ENCODE measurements around the gene CENPC.
"Not testable (repeated sequence)": the region's sequence is repeated elsewhere in the genome, so short reads cannot be mapped to it uniquely, and the experiment has no call there.

The CENPC gene

DNA sequence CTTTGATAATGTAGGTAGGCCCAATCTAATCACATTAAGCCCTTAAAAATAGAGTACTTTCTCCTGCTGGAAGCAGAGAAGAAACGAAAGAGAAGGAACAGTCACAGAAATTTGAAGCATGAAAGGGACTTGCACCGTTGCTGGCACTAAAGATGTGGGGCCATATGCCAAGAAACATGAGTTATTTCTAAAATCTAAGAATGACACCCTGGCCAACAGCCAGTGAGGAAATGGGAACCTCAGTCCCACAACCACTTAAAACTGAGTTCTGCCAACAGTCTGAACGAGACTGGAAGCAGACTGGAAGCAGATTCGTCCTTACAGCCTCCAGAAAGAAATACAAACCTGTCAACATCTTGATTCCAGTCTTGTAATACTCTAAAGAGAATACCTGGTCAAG lies 70.1 kb downstream of the CENPC start:
- no peak for DNase-seq (ENCODE audit: low spot score)

DNA sequence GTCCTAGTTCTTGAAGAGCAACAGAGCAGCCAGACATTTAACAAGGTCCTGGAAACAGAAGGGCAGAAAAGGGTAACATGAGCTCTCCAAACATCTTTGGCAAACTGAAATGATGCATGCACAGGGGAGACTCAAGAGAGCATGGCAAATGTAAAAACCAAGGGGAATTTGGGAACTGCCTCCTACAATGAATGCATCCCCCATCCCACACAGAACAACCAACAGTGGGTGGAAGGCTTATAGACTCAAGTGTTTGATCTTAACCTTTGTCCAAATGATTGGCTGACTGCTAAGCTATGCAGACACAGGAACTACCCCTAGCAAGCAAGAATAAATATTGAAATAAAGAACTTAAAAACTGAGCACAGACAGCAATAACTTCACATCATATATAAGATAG lies 74.4 kb downstream of the CENPC start:
- no peak for DNase-seq (ENCODE audit: low spot score)

- DNase-seq (ENCODE audit: low spot score): no peak
Measured at GRCh38 chr4:67468830-67469229, 76.5 kb downstream of the CENPC start.

DNA sequence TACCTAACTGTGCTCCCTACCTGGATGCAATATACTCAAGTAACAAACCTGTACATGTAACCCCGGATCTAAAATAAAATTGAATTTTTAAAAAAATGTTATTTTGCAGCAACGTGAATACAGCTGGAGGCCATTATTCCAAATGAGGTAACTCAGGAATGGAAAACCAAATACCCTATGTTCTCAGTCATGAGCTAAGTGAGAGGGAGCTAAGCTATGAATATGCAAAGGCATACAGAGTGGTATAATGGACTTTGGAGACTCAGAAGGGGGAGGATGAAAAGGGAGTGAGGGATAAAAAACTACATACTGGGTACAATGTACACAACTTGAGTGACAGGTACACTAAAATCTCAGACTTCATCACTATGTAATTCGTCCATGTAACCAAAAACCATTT lies 78.6 kb downstream of the CENPC start:
- DNase-seq (ENCODE audit: low spot score): no peak

- DNase-seq (ENCODE audit: low spot score): no peak
Measured at GRCh38 chr4:67465763-67466052, 79.6 kb downstream of the CENPC start.

DNA sequence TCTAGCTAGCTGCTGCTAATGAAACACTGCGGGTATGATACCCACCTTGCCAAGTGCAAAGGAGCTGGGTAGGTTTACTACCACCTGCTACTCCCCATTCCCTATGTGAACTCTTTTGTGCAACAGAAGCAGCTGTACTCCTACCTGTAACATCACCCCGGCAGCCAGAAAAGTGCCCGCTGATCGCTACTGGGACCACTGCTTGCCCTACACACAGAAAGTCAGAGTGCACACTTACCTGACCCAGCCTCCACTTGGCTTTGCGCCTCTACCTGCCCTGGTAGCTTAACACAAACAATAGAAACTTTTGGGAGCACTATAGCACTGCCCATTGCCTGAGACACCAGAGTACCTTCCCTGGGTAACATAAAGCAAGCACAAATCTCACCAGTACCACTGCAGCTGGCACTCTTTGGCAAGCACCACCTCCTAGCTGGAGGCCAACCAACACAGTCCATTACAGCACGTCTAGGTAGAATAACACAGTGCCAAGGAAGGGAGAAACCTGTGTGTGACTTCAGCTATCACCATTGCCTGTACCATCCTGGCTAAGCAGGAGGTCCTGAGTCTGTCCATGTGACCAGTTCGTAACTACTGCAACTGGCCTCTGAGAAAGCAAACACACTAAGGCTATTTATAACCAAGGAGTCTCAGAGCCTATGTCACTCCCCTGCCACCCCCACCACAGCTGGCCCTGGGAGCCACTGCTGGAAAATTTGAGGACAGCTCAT lies 80.1 kb downstream of the CENPC start:
- no peak for DNase-seq (ENCODE audit: low spot score)

- no peak for DNase-seq (ENCODE audit: low spot score)
Measured at GRCh38 chr4:67460574-67460973, 84.7 kb downstream of the CENPC start.

GRCh38 chr4:67459164-67459563 lies 86.1 kb downstream of the CENPC start:
- DNase-seq (ENCODE audit: low spot score): no peak

DNA sequence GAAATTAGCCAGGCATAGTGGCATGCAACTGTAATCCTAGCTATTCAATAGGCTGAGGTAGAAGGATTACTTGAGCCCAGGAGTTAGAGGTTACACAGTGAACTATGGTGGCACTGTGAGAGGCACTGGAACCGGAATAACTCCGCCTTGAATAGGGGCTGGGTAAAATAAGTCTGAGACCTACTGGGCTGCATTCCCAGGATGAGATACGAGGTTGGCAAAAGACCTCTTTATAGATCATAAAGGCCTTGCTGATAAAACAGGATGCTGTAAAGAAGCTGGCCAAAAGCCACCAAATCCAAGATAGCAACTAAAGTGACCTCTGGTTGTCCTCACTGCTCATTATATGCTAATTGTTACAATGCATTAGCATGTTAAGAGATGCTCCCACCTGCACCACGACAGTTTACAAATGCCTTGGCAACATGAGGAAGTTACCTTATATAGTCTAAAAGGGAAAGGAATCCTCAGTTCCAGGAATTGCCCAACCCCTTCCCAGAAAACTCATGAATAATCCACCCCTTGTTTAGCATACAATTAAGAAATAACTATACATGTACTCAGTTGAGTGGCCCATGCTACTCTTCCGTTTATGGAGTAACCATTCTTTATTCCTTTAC lies 88.6 kb downstream of the CENPC start:
- DNase-seq (ENCODE audit: low spot score): no peak

DNA sequence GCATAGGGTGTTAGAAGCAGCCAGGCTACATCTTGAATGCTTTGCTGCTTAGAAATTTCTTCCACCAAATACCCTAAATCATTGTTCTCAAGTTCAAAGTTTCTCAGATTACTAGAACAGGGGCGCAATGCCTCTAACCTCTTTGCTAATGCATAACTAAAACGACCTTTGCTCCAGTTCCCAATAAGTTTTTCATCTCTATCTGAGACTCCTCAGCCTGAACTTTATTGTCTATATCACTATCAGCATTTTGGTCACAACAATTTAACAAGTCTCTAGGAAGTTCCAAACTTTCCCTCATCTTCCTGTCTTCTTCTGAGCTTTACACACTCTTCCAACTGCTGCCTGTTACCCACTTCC lies 92.5 kb downstream of the CENPC start:
- DNase-seq (ENCODE audit: low spot score): not testable (repeated sequence)

DNA sequence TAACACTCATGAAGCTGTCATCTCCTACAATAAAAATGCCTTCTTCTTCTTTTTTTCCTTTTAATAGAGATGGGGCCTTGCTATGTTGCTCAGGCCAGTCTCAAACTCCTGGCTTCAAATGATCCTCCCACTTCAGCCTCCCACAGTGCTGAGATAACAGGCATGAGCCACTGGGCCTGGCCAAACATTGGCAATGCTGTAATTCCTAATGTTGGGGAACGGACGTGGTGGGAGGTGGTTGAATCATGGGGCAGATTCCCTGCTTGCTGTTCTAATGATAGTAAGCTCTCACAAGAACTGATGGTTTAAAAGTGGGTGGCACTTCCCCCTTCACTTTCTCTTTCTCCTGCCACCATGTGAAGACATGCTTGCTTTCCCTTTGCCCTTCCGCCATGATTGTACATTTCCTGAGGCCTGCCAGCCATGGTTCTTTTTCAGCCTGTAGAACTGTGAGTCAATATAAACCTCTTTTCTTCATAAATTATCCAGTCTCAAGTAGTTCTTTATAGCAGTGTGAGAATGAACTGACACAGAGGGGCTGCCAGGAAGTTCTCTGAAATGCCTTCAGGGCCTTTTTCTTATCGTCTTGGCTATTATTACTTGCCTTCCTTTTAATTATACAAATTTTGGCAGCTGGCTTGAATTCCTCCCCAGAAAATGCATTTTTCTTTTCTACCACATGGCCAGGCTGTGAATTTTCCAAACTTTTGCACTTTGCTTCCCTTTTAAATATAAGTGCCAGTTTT lies 93.0 kb downstream of the CENPC start:
- DNase-seq (ENCODE audit: low spot score): no peak

DNA sequence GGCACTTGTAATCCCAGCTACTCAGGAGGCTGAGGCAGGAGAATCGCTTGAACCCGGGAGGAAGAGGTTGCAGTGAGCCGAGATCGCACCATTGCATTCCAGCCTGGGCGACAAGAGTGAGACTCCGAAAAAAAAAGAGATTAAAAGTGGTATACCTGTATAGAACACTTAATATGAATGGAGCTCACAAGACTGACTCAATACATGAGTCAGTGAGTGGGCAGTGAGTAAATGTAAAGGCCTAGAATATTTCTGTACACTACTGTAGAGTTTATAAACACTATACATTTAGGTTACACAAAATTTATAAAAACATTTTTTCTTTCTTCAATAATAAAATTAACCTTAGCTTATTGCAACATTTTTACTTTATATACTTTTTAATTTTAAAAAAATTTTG lies 93.8 kb downstream of the CENPC start:
- no peak for DNase-seq (ENCODE audit: low spot score)

GRCh38 chr4:67448621-67449020 lies 96.7 kb downstream of the CENPC start:
- no peak for DNase-seq (ENCODE audit: low spot score)

- DNase-seq (ENCODE audit: low spot score): no peak
Measured at GRCh38 chr4:67447873-67448272, 97.4 kb downstream of the CENPC start.

GRCh38 chr4:67446811-67447210 lies 98.5 kb downstream of the CENPC start:
- no peak for DNase-seq (ENCODE audit: low spot score)

DNA sequence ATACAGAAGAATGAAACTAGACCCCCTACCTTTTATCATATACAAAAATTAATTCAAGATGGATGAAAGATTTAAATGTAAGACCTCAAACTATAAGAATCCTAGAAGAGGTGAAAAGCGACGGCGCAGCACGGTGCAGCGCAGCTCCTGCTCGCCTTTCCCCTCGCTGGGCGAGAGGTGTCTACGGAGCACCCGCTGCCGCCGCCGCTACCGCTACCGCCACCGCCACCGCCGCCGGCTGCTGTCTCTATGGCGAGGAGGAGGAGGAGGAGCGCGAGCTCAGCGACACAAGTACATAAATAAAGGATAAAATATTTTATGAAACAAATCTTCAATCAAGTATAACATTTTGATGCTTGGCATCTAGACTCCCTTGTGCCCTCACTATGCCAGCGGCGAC lies 99.4 kb downstream of the CENPC start:
- DNase-seq (ENCODE audit: low spot score): not testable (repeated sequence)

GRCh38 chr4:67438975-67439374 lies 106.3 kb downstream of the CENPC start:
- DNase-seq (ENCODE audit: low spot score): no peak

DNA sequence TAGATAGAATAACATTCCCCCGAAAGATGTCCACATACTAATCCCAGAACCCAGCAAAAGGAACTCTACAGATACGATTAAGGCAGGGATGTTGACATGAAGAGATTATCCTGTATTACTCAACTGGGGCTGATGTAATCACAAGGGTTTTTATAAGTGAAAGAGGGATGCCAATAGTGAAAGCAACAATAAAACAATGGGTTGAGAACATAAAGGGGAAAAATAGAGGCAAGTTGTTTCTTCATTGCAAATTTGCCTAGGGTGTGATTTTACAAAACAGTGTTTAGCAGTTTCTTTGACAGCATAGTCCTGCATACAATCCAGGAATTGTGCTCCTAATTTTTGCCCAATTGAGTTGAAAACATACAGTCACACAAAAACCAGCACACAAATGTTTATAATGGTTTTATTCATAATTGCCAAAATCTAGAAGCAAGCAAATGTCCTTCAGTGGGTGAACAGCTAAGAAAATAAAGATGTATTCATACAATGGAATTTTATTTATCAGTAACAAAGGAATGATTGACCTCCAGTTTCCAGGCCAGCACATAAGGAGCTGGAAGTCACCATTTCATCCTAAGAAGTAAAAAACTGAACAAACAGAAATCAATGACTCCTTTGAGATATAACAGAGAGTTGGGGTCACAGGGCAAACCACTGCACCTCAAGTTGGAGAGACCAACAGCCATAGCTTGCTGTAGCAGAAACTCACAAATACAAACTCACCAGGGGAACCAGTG lies 107.2 kb downstream of the CENPC start:
- DNase-seq (ENCODE audit: low spot score): no peak

GRCh38 chr4:67436742-67437141 lies 108.6 kb downstream of the CENPC start:
- DNase-seq (ENCODE audit: low spot score): no peak

DNA sequence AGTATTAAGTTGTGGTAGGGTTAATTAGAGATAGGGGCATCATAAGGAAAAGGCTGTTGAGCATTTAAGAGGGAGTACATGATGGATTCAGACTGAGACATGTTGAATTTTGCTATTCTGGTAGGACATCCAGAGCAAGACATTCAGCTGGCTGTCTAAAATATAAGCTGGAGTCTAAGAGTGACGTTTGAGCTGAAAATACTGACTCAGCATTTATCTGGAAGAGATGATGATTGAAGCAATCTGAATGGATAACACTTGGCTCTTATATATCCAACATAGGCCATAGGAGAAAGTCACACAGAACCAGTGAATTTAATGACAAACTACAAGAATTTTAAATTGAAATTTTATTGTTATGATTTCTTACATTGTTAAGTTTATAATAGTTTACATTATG lies 114.3 kb downstream of the CENPC start:
- no peak for DNase-seq (ENCODE audit: low spot score)

DNA sequence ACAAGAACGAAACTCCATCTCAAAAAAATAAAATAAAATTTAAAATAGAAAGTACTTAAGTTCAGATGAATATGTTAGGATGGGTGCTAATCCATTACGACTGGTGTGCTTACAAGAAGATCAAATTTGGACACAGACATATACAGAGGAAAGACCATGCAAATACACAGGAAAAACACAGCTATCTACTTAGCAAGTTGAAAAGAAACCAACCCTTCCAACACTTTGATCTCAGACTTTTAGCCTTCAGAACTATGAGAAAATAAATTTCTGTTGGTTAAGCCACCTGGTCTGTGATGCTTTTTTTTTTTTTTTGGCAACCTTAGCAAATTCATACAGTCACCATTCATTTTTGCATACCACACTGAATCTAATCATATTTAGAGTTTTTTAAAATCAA lies 116.5 kb downstream of the CENPC start:
- no peak for DNase-seq (ENCODE audit: low spot score)

Measured in CD4-positive, alpha-beta T cell treated with Interleukin-2 at 100 ng/mL for 4 hours (primary cell).